Kidney (tissue), 14 donors: Measurements from ENCODE around the gene PCLO. TPM values are rescaled to one million over a fixed set of nuclear protein-coding genes. Genes with fewer than 3 reads are reported as not detected.

Experiments
- DNase-seq, 5 donors: peaks; one replicate each; pipeline ENCODE4 v3.0.0-alpha.2; 2013 to 2020
- FAIRE-seq: peaks from 2 replicates; lab custom pipeline; 2012; peaks lifted over from hg19 to GRCh38; lab: Jason Lieb, UNC
- H3K27ac ChIP-seq, 2 donors: one replicate each; pipeline ENCODE4 v1.7.0; 2013; ENCODE audit warnings: low read depth in 2 of 2, low read length in 2 of 2, inconsistent platforms in 1 of 2
- H3K27me3 ChIP-seq: one replicate; pipeline ENCODE4 v1.7.1; 2013; ENCODE audit warnings: low read length, inconsistent platforms; ENCODE audit not compliant: control insufficient read depth, insufficient read depth
- H3K36me3 ChIP-seq, 3 donors: one replicate each; pipeline versions ENCODE4 v1.7.0 to v1.7.1; 2013; ENCODE audit warnings: low read length in 3 of 3, control low read depth in 1 of 3, inconsistent platforms in 1 of 3; ENCODE audit not compliant: insufficient read depth in 3 of 3, control insufficient read depth in 2 of 3
- H3K4me1 ChIP-seq, 3 donors: one replicate each; pipeline versions ENCODE4 v1.7.0 to v1.7.1; 2013; ENCODE audit warnings: low read length in 3 of 3, inconsistent platforms in 1 of 3, low read depth in 1 of 3; ENCODE audit not compliant: control insufficient read depth in 2 of 3, insufficient read depth in 2 of 3
- H3K4me3 ChIP-seq, 3 donors: one replicate each; pipeline versions ENCODE4 v1.7.0 to v1.8.1; 2013; ENCODE audit warnings: low read length in 3 of 3, control low read depth in 1 of 3, inconsistent platforms in 1 of 3
- H3K9ac ChIP-seq, 3 donors: one replicate each; pipeline versions ENCODE4 v1.7.0 to v1.7.1; 2013; ENCODE audit warnings: low read length in 3 of 3, control low read depth in 1 of 3, inconsistent platforms in 1 of 3
- H3K9me3 ChIP-seq, 3 donors: one replicate each; pipeline versions ENCODE4 v1.7.0 to v1.7.1; 2013; ENCODE audit warnings: low read length in 3 of 3, control low read depth in 1 of 3, inconsistent platforms in 1 of 3; ENCODE audit not compliant: control insufficient read depth in 2 of 3, insufficient read depth in 1 of 3
- CTCF ChIP-seq: IDR thresholded peaks from 3 replicates; pipeline ENCODE4 v1.5.1; 2012; ENCODE audit warnings: mild to moderate bottlenecking, moderate library complexity, borderline replicate concordance; ENCODE audit not compliant: insufficient read depth; ENCODE audit errors: extremely low read depth
- intact Hi-C: fragments of 100-400 bp; cut with DNase I; formaldehyde crosslinking; loops from one replicate; pipeline ENCODE4 v1.11.1; 2022
- polyA plus RNA-seq: library from polyadenylated mRNA; stranded (reverse); fragments of 350-450 nt; fragmentation: Illumina TruSeq; extraction: RNeasy Lipid Tissue Mini Kit (QIAGEN cat#74804); gene quantifications from one replicate; pipeline ENCODE4 v1.2.3, GENCODE V29; 2014; ENCODE audit warnings: low read depth, low replicate concordance; ENCODE audit not compliant: insufficient read depth
- total RNA-seq: library from RNA; stranded (reverse); fragmentation: NEBNext Ultra II Directional; extraction: Animal tissue kit (Norgen Biotek cat#: 25700); gene quantifications from one replicate; pipeline ENCODE4 v1.2.1, GENCODE V29; 2021
- donor health status: control.
- donor health status: control.
- donor health status: control.
- donor health status: control.
- donor health status: control.
- donor health status: DM: yes; HTN: yes; CAD: no.
- donor health status: Normal renal cell carcinoma (clear cell type).

PCLO gene
- total and polyA plus RNA-seq, 2 donors from 2014 or later = 4.0 to 12.0 TPM

- Histone ChIP-seq H3K27ac (no peak overlapping the region), H3K36me3 (no peaks in the 10 kb centered on the region), H3K9me3 (no peaks in the 10 kb centered on the region), H3K27me3 (no peaks in the 10 kb centered on the region), H3K9ac (no peak overlapping the region), H3K4me3 (no peak overlapping the region), H3K4me1 (no peaks in the 10 kb centered on the region)
- FAIRE-seq = no peak
- intact Hi-C loops = no loop called here
- TF ChIP-seq CTCF = no peak
- DNase-seq = no peak
Observed at GRCh38 chr7:82839555-82839954, 323.1 kb downstream of the PCLO start.

GRCh38 chr7:82839063-82839462 lies 323.6 kb downstream of the PCLO start:
- H3K27ac ChIP-seq = no peak overlapping the region
- no peak overlapping the region for H3K4me3 ChIP-seq
- H3K9me3 ChIP-seq = no peaks in the 10 kb centered on the region
- no peak overlapping the region for H3K9ac ChIP-seq
- no peaks in the 10 kb centered on the region for H3K4me1 ChIP-seq
- FAIRE-seq (no peak), DNase-seq (no peak)
- H3K36me3 ChIP-seq = no peaks in the 10 kb centered on the region
- intact Hi-C loops = no loop called here
- no peaks in the 10 kb centered on the region for H3K27me3 ChIP-seq
- TF ChIP-seq CTCF = no peak

- no peak for DNase-seq
- no peak overlapping the region for H3K9ac ChIP-seq
- no peaks in the 10 kb centered on the region for H3K4me1 ChIP-seq
- TF ChIP-seq CTCF = no peak
- intact Hi-C loops = no loop called here
- FAIRE-seq = peak; percentile 89
- no peak overlapping the region for H3K4me3 ChIP-seq
- H3K36me3 ChIP-seq = no peaks in the 10 kb centered on the region
- H3K9me3 ChIP-seq = no peaks in the 10 kb centered on the region
- no peak overlapping the region for H3K27ac ChIP-seq
- H3K27me3 ChIP-seq = no peaks in the 10 kb centered on the region
Observed at GRCh38 chr7:82838314-82838713, 324.4 kb downstream of the PCLO start.

- DNase-seq (no peak), FAIRE-seq (no peak)
- Histone ChIP-seq H3K9me3 (no peaks in the 10 kb centered on the region), H3K4me3 (no peak overlapping the region), H3K27ac (no peak overlapping the region), H3K4me1 (no peaks in the 10 kb centered on the region), H3K27me3 (no peaks in the 10 kb centered on the region), H3K9ac (no peak overlapping the region), H3K36me3 (peaks cover 0 to 3% (median 0%) of the 10 kb centered on the region in 3 donors)
- no peak for TF ChIP-seq CTCF
- intact Hi-C loops = no loop called here
Observed at GRCh38 chr7:82823073-82823472, 339.6 kb downstream of the PCLO start.
